ENCODE measurements around the gene TLCD3B.
A peak's percentile ranks its signal among the peaks of the same experiment; 100 is the strongest.

Gene TLCD3B, protein sequence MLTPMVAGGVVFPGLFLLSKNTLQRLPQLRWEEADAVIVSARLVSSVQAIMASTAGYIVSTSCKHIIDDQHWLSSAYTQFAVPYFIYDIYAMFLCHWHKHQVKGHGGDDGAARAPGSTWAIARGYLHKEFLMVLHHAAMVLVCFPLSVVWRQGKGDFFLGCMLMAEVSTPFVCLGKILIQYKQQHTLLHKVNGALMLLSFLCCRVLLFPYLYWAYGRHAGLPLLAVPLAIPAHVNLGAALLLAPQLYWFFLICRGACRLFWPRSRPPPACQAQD

DNA sequence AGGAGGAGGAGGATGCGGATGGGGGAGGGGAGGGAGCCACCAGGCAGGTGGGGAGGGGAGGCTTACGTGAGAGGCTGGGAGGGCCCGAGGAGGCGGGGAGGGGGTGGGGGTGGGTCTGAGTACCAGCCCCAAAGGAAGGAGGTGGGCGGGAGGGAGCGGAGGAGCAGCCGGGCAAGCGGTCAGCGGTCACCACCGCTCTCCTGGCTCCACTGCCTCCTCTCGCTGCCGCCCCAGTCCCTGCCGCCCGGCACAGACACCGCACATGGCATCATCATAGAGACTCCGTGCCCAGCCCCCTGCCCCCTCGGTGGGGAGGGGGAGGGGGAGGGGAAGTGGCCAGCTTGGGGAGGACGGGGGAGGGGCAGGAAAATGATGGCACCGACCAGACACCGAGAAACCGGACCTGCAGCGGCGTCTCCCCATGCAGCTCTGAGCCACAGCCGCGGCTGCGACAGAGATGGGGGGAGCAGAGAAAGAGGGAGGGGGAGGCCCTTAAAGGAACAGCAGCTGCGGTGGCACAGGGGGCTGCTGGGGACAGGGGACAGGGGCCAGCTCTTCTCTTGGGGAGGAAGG, at the start of gene TLCD3B:
TSS of gene TLCD3B (minus strand) at position 431 of the 573 bp plus-strand sequence. CDS start 744 bp downstream, outside the sequence.
- no peak for DNase-seq (ENCODE audit: low spot score)

GRCh38 chr16:30079480-30079879, 48.4 kb upstream of the TLCD3B start:
- DNase-seq (ENCODE audit: low spot score), result no peak

DNA sequence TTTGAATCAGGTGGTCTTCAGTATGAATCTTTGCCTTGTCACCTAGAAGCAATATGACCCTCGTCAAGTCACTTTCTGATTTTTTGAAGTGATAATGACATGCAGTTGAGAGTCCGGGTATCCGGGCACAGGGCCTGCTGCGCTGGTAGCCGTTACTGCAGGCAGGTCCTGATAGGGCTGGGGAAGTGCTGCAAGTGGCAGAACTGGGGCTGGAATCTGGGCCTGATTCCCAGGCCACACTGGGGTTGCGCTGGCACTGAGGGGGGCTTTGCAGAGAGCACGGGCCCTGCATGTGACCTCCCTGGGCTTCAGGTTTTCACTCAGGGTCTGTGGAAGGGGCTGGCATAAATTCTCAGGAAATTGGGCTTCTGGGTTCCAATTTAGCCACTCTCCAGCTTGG, 47.7 kb upstream of the TLCD3B start:
- no peak for DNase-seq (ENCODE audit: low spot score)

- no peak for DNase-seq (ENCODE audit: low spot score)
Observed at GRCh38 chr16:30077656-30078055, 46.6 kb upstream of the TLCD3B start.

DNA sequence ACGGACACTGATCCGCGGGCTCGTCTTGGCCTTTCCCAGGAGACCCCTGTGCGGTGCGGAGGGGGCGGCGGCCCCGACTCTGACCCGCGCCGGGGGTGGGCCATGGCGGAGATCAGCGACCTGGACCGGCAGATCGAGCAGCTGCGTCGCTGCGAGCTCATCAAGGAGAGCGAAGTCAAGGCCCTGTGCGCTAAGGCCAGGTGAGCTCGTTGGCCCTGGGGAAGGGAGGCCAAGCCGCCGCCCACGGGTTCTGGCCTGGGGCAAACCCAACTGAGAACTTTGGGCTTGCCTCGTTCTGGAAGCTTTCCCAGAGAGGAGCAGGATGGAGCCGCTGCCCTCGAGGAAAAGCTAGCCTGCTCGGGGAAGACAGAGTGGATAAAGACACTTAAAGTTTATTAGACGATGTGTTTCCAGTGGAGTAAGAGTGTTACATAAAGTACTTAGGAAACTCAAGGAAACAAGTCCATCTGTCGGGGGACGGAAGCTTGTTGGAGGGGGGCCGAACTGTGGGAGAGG, 45.3 kb upstream of the TLCD3B start:
- no peak for DNase-seq (ENCODE audit: low spot score)

GRCh38 chr16:30075503-30076275, 44.6 kb upstream of the TLCD3B start, which contains the start of gene PPP4C:
TSS of gene PPP4C (plus strand) at chr16:30075994. CDS start at chr16:30076378, 384 bp downstream.
- peak; percentile 82 for DNase-seq (ENCODE audit: low spot score)

DNA sequence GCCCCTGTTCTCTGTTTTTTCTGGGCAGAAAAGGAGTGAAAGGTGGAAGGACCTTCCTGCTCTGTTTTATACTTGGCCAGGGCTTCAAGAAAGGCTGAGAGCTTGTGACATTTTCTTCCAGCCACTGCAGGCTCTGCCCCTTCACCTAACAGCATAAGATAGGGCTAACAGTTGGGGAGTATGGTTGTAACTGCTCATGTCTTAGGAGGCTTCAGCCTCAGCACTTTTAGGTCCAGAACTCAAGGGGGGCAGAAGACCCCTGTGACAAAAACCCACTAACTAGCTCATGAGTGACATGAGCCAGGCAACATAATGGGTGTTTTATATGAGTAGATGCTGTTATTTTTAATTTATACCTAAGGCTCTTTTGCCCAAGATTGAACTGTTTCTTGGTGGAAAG, 39.4 kb upstream of the TLCD3B start:
- DNase-seq (ENCODE audit: low spot score), result no peak

DNA sequence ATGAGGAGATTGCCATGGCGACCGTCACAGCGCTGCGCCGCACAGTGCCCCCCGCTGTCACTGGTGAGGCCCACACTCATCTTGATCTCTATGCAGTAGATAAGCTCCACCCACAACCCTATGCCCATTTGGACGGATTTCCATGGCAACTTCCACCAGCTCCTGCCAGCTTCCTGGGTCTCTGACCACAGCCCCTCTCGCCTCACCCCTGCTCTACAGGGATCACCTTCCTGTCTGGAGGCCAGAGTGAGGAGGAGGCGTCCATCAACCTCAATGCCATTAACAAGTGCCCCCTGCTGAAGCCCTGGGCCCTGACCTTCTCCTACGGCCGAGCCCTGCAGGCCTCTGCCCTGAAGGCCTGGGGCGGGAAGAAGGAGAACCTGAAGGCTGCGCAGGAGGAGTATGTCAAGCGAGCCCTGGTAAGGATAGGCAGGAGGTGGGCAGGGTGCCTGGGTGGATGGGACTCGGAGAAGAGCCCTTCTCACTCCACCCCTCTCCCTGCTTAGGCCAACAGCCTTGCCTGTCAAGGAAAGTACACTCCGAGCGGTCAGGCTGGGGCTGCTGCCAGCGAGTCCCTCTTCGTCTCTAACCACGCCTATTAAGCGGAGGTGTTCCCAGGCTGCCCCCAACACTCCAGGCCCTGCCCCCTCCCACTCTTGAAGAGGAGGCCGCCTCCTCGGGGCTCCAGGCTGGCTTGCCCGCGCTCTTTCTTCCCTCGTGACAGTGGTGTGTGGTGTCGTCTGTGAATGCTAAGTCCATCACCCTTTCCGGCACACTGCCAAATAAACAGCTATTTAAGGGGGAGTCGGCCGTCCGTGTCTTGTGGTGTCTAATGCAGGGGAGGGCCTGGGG, 38.8 kb upstream of the TLCD3B start:
- DNase-seq (ENCODE audit: low spot score), result no peak

- peak; percentile 57 for DNase-seq (ENCODE audit: low spot score)
Observed at GRCh38 chr16:30068750-30069610, 37.9 kb upstream of the TLCD3B start.

DNA sequence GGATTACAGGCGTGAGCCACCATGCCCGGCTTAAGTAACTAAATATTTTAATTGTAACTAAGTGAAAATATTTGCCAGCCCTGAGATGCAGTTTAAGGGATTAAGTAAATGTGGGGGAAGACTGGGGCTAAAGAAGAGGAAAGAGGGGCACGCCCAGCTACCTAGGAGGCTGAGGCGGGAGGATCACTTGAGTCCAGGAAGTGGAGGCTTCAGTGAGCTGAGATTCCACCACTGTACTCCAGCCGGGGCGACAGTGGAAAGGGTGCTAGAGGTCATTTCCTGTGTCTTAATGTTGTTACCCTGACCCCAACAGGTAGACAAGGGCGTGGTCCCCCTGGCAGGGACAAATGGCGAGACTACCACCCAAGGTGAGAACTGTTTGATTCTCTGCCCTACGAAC, 37.3 kb upstream of the TLCD3B start:
- DNase-seq (ENCODE audit: low spot score), result no peak

DNA sequence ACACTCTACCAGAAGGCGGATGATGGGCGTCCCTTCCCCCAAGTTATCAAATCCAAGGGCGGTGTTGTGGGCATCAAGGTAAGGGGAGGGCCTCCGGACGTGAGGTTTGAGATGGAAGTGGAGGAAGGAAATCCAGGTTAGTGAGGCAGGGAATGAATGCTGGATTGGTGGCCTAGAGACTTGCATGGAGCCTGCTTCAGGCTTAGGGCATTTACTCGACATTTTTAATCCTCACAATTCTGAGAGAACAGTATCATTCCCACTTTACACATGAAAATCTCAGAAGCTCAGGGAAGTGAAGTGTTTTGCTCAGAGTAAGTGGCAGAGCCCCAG, 36.5 kb upstream of the TLCD3B start:
- no peak for DNase-seq (ENCODE audit: low spot score)

- DNase-seq (ENCODE audit: low spot score), result no peak
Observed at GRCh38 chr16:30066761-30067583, 35.9 kb upstream of the TLCD3B start.

DNA sequence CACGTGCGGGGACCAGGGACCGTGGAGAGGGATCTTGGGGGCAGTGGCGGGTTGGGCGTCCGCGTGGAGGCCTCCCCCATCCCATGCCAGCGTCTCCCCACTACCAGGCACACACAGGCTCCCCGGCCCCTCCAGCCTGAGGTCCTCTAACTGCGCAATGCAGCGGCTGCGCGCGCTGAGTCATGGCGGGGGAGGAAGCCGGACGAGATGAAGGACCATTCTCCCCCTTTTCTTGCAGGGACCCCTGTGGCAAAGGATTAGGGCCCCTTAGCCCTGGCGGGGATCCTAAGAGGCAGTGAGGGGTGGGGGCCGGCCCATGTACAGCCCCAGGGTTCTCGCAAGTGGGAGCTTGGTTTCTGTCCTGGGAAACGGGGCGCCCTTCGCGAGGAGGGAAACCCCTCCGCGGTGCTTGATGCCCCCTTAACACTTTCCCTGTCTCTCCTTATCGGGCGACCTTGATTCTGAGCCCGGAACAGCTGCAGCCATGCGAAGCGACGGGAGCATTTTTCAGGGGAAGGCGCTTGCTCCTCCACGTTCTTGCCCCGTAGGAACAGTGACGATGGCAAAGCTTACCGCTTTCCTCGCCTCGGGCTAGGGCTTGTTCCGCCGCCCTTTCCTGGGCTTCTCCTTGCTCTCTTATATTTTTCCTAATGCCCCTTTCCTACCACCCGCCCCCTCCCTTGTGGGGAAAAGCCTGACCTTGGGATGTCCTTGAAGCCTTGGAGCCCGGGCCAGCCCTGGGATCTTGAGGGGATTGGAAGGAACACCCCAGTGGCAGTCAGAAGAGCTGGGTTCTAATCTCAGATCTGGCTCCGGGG, 35.1 kb upstream of the TLCD3B start:
- peak; percentile 21 for DNase-seq (ENCODE audit: low spot score)

DNA sequence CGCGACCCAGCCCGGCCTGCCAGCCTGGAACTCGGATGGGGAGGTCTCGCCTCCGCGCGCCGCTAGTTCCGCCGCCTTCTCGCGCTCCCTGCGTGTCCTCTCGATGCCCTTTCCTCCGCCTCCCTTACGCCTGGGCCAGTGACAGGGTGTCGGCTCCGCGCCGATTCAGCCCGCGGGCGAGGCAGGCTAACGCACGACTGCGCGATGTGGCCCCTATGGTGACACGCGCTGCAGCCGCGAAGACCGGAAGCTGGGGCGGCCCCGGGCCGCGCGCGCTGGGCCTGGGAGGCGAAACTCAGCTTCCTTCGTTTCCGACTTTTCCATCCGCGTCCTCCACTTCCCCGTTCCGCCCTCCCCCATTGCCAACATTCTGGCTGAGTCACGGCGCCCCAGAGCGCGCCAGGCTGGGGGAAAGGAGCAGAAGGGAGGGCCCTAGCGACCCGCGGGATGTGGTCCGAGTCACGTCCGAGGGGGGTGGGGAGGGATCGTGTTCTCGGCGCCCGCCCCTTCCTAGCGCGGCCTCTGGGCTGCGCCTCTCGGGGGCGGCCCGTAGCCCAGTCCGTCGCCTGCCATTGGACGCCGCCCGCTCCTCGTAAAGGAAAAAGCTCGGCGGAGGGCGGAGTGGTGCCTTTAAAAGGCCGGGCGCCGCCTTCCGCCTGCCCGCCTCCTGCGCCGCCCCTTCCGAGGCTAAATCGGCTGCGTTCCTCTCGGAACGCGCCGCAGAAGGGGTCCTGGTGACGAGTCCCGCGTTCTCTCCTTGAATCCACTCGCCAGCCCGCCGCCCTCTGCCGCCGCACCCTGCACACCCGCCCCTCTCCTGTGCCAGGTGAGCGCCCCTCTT, 34.3 kb upstream of the TLCD3B start, which contains the start of gene ALDOA:
TSS of gene ALDOA (plus strand) at position 659 of the 841 bp plus-strand sequence. CDS start 1,138 bp downstream, outside the sequence.
- DNase-seq (ENCODE audit: low spot score), result peak; percentile 95

DNA sequence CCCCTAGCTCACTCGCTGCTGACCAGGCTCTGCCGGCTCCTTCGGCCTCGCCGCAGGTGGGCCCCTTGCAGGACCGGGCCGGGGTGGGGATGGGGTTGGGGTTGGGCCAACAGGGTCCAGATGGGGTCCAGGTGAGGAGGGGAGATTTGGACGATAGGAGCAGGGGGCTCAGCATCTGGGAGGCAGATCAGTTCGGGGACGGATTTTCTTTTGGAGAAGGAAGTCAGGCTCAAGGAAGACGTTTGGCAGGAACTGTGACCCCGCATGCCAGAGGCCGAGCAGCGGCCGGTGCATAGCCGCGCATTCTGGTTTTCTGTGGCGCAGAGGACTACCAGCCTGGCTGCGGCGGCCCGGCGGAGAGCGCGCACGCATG, 33.6 kb upstream of the TLCD3B start:
- DNase-seq (ENCODE audit: low spot score), result no peak

DNA sequence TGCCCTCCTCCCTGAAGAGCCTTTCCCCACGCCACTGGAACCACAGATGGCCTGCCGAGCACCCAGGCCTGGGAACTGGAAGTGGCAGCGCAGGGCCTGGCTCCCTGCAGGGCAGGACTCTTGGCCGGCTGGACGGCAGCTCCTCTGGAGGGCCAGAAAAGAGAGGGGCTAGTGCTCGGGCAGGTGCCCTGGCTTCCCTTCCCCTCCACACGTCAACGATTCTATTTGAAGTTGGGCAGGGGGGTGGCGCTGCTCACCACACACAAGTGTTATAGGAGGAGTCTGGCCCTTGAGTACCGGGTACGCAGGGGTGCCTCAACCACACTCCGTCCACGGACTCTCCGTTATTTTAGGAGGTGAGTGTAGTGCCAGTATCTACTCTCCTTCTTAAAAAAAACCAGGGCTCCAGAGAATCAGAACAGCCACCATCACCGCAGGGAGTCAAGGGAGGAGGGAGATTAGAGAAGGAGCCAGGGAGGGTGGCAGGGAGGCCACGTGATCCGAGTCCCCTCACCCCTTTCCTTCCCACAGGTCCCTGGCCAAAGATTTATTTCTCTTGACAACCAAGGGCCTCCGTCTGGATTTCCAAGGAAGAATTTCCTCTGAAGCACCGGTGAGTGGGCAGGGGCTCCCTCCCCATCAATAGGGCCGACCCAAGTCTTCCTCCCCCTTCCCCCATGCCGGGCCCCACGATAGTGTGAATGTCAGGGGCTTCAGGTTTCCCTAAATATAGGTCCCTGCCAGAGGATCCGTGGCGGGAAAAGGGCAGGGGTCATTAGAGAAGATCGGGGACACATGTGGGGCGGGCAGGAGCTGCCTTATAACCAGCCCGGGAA, 33.0 kb upstream of the TLCD3B start:
- DNase-seq (ENCODE audit: low spot score), result peak; percentile 74

DNA sequence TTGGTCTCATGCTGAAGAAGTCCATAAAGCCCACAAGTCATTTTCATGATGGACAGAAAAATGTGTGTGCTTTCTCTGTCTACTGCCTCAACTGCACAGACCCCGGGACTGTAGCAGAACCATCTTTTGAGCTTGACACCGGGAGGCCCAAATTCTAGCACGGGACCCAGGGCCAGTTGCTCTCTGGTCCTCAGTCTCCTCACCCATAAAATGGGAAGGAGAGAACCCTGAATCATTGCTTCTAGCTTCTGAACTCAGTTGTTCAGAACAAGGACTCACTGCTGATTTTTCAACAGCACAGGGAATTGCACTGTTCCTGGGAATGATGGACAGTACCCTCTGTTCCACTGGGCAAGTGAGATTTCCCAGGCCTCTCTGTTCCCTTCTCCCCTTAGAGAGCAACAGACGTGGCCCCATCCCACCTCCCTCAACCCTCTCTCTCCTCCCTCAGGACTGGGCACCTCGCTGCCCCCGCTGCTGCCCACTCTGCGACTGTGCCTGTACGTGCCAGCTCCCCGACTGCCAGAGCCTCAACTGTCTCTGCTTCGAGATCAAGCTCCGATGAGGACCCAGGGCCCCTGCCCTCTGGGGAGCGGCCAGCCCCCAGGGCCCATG, 32.3 kb upstream of the TLCD3B start:
- no peak for DNase-seq (ENCODE audit: low spot score)
